NOMO-1 (cell line): Measurements from ENCODE around the gene C1QTNF9.
"Not testable (repeated sequence)": the region's sequence is repeated elsewhere in the genome, so short reads cannot be mapped to it uniquely, and the experiment has no call there.

Experiments
- DNase-seq, 2 experiments: peaks; one replicate each; lab custom pipeline; 2025; ENCODE audit not compliant: unreplicated experiment in 2 of 2; lab: John Stamatoyannopoulos, UW

Gene C1QTNF9

GRCh38 chr13:24309300-24309699 is at the start of gene C1QTNF9:
Gene C1QTNF9, plus strand, starts transcription at chr13:24309580. Its CDS starts 6,424 bp downstream, at chr13:24316004.
- DNase-seq, result not testable (repeated sequence)

- no peak for DNase-seq
Observed at GRCh38 chr13:24261566-24261965, 47.8 kb upstream of the C1QTNF9 start.

- no peak for DNase-seq
Observed at GRCh38 chr13:24263632-24264031, 45.7 kb upstream of the C1QTNF9 start.

GRCh38 chr13:24264976-24265375 is 44.4 kb upstream of the C1QTNF9 start:
- no peak for DNase-seq

- DNase-seq, result no peak
Observed at GRCh38 chr13:24265453-24265852, 43.9 kb upstream of the C1QTNF9 start.

GRCh38 chr13:24267274-24267673 is 42.1 kb upstream of the C1QTNF9 start:
- peak in 1 of 2 experiments; percentile 10 for DNase-seq

GRCh38 chr13:24267801-24268200 is 41.6 kb upstream of the C1QTNF9 start:
- no peak for DNase-seq

GRCh38 chr13:24269821-24270220 is 39.6 kb upstream of the C1QTNF9 start:
- DNase-seq, result no peak

GRCh38 chr13:24270639-24271141 is 38.7 kb upstream of the C1QTNF9 start:
- peak; percentile 67 to 82 for DNase-seq

GRCh38 chr13:24271231-24271600 is 38.2 kb upstream of the C1QTNF9 start:
- DNase-seq, result no peak

- peak; percentile 72 to 76 for DNase-seq
Observed at GRCh38 chr13:24271601-24272451, 37.6 kb upstream of the C1QTNF9 start.

- no peak for DNase-seq
Observed at GRCh38 chr13:24272452-24273161, 36.8 kb upstream of the C1QTNF9 start.

- no peak for DNase-seq
Observed at GRCh38 chr13:24273926-24274325, 35.5 kb upstream of the C1QTNF9 start.

- no peak for DNase-seq
Observed at GRCh38 chr13:24274452-24275021, 34.8 kb upstream of the C1QTNF9 start.

- no peak for DNase-seq
Observed at GRCh38 chr13:24275041-24275440, 34.3 kb upstream of the C1QTNF9 start.

- DNase-seq, result peak; percentile 62 to 88
Observed at GRCh38 chr13:24276306-24276705, 33.1 kb upstream of the C1QTNF9 start.

- DNase-seq, result no peak
Observed at GRCh38 chr13:24276861-24277260, 32.5 kb upstream of the C1QTNF9 start.

GRCh38 chr13:24277761-24278160 is 31.6 kb upstream of the C1QTNF9 start:
- DNase-seq, result no peak

- peak; percentile 55 to 77 for DNase-seq
Observed at GRCh38 chr13:24279327-24280110, 29.9 kb upstream of the C1QTNF9 start.

- DNase-seq, result peak; percentile 60 to 67
Observed at GRCh38 chr13:24280720-24281119, 28.7 kb upstream of the C1QTNF9 start.
